ENCODE results near the gene ZFAND6. TPM values are rescaled to one million over a fixed set of nuclear protein-coding genes. Genes with fewer than 3 reads are reported as not detected.
"Not testable (repeated sequence)": the region's sequence is repeated elsewhere in the genome, so short reads cannot be mapped to it uniquely, and the experiment has no call there.

The ZFAND6 gene
- total RNA-seq, 1 donor from 2014 or later = 42.8 TPM

DNA sequence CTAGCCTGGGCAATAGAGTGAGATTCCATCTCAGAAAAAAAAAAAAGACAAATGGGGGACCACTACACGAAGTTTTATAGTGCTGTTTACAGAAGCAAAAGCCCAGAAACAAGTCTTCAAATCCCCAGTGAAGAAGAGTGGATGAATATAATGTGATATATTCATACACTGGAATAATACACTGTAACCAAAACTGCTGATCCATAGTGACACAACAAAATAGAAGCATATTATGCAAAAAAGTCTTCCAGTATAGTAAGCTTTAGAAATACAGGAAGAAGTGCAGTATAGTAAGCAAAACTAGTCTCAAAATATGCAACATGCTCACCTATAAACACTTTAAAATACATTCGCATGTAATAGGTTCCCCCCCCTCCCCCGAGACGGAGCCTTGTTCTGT is 81.4 kb downstream of the ZFAND6 start:
- Mint-ChIP-seq H3K4me1 (ENCODE audit: low read depth) (peaks cover 3% of the 10 kb centered on the region), H3K27ac (no peak overlapping the region), H3K27me3 (ENCODE audit: low read depth) (peaks cover 13% of the 10 kb centered on the region), H3K36me3 (ENCODE audit: low read depth) (peaks cover 19% of the 10 kb centered on the region), H3K4me3 (ENCODE audit: low read depth) (no peak overlapping the region), H3K9me3 (no peaks in the 10 kb centered on the region)
- intact Hi-C loops (cut with micrococcal nuclease) = no loop called here
- DNase-seq (ENCODE audit: low spot score) = no peak

DNA sequence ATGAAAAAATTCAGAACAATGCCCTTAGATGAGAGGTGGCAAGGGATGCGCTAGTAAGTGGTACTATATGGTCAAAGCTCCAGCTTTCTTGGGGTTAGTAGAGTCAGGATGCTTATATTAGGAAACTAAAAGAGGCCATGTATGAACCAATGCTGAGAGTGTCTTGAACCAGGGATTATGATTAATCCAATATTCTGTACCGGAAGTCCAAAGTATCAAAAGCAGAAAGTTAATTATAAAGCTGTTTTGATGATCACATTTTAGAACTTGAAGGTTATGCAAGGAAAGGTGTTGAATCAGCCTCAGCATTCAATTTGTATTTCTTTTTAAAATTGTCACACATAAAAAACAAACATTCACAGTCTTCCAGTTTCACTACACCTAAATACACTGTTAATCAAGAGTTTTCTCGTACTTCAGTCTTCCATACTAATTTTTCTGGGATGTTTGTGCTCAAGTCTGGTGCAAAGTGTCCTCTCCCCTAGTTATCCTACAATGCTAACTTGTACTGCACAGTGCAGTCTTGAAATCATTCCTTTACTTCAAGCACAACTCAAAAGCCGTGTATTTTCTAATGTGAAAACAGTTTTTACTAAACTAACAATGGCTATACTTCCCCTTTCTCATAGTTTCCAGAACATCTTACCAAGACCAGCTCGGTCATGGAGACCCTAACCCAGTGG is 82.6 kb downstream of the ZFAND6 start:
- no peak for DNase-seq (ENCODE audit: low spot score)
- H3K27ac Mint-ChIP-seq = no peak overlapping the region
- no peak overlapping the region for H3K4me3 Mint-ChIP-seq (ENCODE audit: low read depth)
- no peaks in the 10 kb centered on the region for H3K9me3 Mint-ChIP-seq
- intact Hi-C loops (cut with micrococcal nuclease) = no loop called here
- peaks cover 20% of the 10 kb centered on the region for H3K27me3 Mint-ChIP-seq (ENCODE audit: low read depth)
- peaks cover 14% of the 10 kb centered on the region for H3K36me3 Mint-ChIP-seq (ENCODE audit: low read depth)
- H3K4me1 Mint-ChIP-seq (ENCODE audit: low read depth) = peaks cover 3% of the 10 kb centered on the region

DNA sequence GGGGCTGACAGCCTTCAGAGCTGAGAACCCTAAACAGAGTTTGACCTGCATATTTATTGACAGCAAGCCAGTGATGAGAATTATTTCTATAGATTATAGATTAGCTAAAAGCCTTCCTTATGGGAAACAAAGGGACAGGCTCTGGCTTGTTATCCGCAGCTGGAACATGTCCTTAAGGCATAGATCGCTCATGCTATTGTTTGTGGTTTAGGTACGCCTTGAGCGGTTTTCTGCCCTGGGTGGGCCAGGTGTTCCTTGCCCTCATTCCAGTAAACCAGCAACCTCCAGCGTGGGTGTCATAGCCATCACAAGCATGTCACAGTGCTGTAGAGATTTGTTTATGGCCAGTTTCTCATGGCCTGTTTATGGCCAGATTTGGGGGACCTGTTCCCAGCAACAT is 83.2 kb downstream of the ZFAND6 start:
- H3K27ac Mint-ChIP-seq = no peak overlapping the region
- no peak for DNase-seq (ENCODE audit: low spot score)
- peaks cover 8% of the 10 kb centered on the region for H3K36me3 Mint-ChIP-seq (ENCODE audit: low read depth)
- H3K27me3 Mint-ChIP-seq (ENCODE audit: low read depth) = peaks cover 21% of the 10 kb centered on the region
- H3K4me3 Mint-ChIP-seq (ENCODE audit: low read depth) = no peak overlapping the region
- intact Hi-C loops (cut with micrococcal nuclease) = no loop called here
- H3K9me3 Mint-ChIP-seq = no peaks in the 10 kb centered on the region
- H3K4me1 Mint-ChIP-seq (ENCODE audit: low read depth) = peaks cover under 1% of the 10 kb centered on the region

DNA sequence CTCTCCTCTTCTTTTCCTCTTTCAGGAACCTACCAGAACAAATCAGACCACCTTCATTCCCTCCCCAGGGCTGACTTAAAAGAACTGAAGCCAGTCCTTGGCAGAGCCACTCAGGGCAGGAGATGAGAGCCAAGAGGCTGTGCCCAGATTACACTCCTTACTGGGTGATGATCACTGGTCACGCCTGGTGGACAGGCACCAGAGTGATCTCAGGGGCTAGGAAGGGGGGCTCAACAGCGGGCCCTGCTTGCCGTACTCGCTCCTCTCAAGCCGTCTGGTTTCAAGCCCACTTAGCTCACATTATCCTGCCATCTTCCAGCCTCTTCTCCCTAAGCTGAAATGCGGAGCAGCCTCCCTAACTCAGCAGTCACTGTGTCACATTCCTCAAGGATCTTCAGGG is 91.7 kb downstream of the ZFAND6 start:
- intact Hi-C loops (cut with micrococcal nuclease) = loop anchor here (5.0 to 10.0 kb wide), 3 partner anchors 184 to 256 kb away; partner anchors contain the start of gene MTHFS
- no peak overlapping the region for H3K4me3 Mint-ChIP-seq (ENCODE audit: low read depth)

DNA sequence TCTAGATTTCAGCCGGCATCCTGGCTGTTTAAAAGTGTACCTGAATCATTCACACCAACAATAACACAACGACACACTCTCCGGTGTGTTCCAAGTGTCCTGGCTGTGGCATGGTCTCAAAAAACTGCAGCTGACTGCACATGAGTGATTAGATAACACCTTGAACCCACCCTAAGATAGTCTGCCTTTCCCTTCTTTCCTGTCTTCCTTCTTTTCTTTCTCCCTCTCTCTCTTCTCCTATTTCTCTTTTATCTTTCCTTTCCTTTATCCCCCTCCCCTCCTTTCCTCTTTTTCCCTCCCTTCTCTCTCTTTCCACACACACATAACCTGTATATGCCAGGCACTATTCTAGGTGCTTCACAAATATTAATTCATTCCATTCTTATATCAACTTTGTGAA is 92.1 kb downstream of the ZFAND6 start:
- H3K9me3 Mint-ChIP-seq = no peaks in the 10 kb centered on the region
- intact Hi-C loops (cut with micrococcal nuclease) = loop anchor here (5.0 to 10.0 kb wide), 3 partner anchors 184 to 257 kb away; partner anchors contain the start of gene MTHFS
- H3K36me3 Mint-ChIP-seq (ENCODE audit: low read depth) = peaks cover 18% of the 10 kb centered on the region
- H3K27ac Mint-ChIP-seq = peak overlapping the region; percentile 64
- H3K4me3 Mint-ChIP-seq (ENCODE audit: low read depth) = peak overlapping the region; percentile 78
- DNase-seq (ENCODE audit: low spot score) = no peak
- H3K27me3 Mint-ChIP-seq (ENCODE audit: low read depth) = peaks cover 9% of the 10 kb centered on the region
- peaks cover 30% of the 10 kb centered on the region for H3K4me1 Mint-ChIP-seq (ENCODE audit: low read depth)

More for the DNA sequence above, 91.7 kb downstream of the ZFAND6 start:
- peaks cover 18% of the 10 kb centered on the region for H3K36me3 Mint-ChIP-seq (ENCODE audit: low read depth)
- DNase-seq (ENCODE audit: low spot score) = no peak
- peaks cover 30% of the 10 kb centered on the region for H3K4me1 Mint-ChIP-seq (ENCODE audit: low read depth)
- no peaks in the 10 kb centered on the region for H3K9me3 Mint-ChIP-seq
- no peak overlapping the region for H3K27ac Mint-ChIP-seq
- peaks cover 12% of the 10 kb centered on the region for H3K27me3 Mint-ChIP-seq (ENCODE audit: low read depth)

DNA sequence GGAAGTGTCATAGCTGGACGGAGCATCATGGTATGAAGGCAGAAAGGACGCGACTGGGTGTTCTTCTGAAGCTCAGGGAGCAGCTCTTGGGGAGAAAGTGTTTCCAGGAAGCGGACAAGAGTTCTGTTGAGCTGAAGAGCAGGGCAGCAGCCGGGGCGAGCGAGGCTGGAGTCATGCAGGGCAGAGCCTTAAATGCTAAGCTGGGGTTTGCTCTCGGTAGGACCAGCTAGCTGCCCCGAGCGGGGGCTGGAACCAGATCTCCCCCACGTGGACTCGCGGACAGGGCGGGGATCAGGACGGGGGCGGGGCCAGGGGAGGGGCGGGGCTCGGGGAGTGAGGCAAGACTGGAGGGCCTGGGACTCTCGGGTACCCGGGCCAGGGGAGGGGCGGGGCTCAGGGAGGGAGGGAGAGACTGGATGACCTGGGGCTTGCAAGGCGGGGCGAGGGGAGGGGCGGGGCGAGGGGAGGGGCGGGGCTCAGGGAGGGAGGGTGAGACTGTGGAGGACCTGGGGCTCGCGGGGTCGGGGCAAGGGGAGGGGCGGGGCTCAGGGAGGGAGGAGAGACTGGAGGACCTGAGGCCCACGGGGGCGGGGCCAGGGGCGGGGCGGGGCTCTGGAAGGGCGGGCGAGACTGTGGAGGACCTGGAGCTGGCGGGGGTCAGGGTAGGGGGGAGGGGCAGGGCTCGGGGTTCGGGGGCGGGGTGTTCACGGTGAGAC is 92.9 kb downstream of the ZFAND6 start:
- Mint-ChIP-seq H3K27me3 (ENCODE audit: low read depth) (peaks cover 5% of the 10 kb centered on the region), H3K4me1 (ENCODE audit: low read depth) (peaks cover 30% of the 10 kb centered on the region), H3K4me3 (ENCODE audit: low read depth) (peak overlapping the region; percentile 95), H3K36me3 (ENCODE audit: low read depth) (peaks cover 18% of the 10 kb centered on the region), H3K27ac (peak overlapping the region; percentile 95), H3K9me3 (no peaks in the 10 kb centered on the region)
- peak; percentile 80 for DNase-seq (ENCODE audit: low spot score)
- intact Hi-C loops (cut with micrococcal nuclease) = loop anchor here (2.0 to 10.0 kb wide), 5 partner anchors 80 to 258 kb away; partner anchors contain the start of genes MTHFS and ZFAND6

DNA sequence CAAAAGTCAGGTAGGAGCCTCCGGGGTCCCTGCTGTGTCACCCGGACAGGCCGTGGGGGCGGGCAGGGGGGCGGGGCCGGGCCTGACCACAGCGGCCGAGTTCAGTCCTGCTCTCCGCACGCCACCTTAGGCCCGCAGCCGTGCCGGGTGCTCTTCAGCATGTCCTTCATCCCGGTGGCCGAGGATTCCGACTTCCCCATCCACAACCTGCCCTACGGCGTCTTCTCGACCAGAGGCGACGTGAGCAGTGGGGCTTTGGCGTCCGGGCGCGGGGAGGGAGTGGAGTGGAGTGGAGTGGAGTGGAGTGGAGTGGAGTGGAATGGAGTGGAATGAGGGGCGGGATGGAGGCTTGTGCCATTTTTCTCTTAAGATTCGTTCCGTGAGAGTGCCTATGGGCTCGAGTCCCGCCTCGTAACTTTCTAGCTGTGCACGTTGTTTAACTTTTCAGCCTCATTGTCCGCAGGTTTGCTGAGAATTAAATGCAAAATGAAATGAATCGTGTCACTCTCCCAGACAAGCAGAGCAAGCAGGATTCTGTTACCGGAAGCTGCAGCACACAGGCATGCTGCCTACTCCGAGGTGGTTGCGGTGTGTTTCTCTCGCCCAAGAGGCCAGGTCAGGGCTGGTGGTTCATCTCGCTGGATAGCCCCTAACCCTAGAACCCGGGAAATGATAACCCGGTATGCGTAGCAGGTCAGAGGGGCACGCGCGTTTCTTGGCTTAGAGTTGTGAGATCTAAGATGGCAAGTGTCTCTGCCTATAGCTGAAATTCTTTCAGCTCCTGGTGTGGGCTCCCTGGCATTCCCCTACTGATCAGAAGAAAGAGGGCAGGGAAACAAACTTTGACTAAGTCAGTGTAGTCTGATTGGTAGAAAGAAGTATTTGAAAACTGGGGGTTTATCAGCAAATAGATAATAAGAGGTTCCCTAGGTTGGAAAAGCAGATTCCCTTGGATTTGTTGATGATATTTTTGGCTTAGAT is 93.7 kb downstream of the ZFAND6 start, which contains the start of gene FAH:
Gene FAH (plus strand): TSS at position 104 of the 981 bp plus-strand sequence. CDS start 56 bp downstream, at position 160.
- Mint-ChIP-seq H3K4me3 (ENCODE audit: low read depth) (peak within 1 kb of the TSS; percentile 95), H3K36me3 (ENCODE audit: low read depth) (peaks cover 21% of the 10 kb centered on the region), H3K27ac (peak within 1 kb of the TSS; percentile 95), H3K27me3 (ENCODE audit: low read depth) (peaks cover 2% of the 10 kb centered on the region), H3K4me1 (ENCODE audit: low read depth) (peaks cover 30% of the 10 kb centered on the region), H3K9me3 (no peaks in the 10 kb centered on the region)
- peak; percentile 33 for DNase-seq (ENCODE audit: low spot score)
- intact Hi-C loops (cut with micrococcal nuclease) = loop anchor here (2.0 to 10.0 kb wide), 5 partner anchors 80 to 258 kb away; partner anchors contain the start of genes MTHFS and ZFAND6

DNA sequence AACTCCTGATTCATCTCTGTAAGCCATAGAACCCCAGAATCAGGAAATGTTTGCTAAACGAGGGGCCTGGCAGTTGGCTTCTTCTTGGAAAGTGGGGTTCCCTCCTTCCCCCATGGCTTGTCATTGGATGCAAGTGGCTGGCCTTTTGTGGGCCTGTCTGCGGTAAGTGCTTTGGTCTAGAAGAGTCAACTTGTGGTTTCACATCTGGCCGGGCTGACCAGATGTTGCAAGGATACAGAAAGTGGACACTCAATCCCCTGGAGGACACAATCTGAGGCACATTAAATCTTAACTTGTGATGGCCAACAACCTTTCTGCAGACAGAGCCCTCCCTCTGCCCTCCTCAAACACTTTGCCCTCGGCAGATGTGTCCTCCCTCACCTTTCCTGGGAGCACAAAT is 94.4 kb downstream of the ZFAND6 start:
- DNase-seq (ENCODE audit: low spot score) = no peak
- peaks cover 26% of the 10 kb centered on the region for H3K36me3 Mint-ChIP-seq (ENCODE audit: low read depth)
- no peaks in the 10 kb centered on the region for H3K9me3 Mint-ChIP-seq
- intact Hi-C loops (cut with micrococcal nuclease) = loop anchor here (2.0 to 10.0 kb wide), 5 partner anchors 81 to 259 kb away; partner anchors contain the start of genes MTHFS and ZFAND6
- peak overlapping the region; percentile 95 for H3K4me3 Mint-ChIP-seq (ENCODE audit: low read depth)
- H3K4me1 Mint-ChIP-seq (ENCODE audit: low read depth) = peaks cover 30% of the 10 kb centered on the region
- H3K27me3 Mint-ChIP-seq (ENCODE audit: low read depth) = peaks cover 2% of the 10 kb centered on the region
- H3K27ac Mint-ChIP-seq = peak overlapping the region; percentile 95

DNA sequence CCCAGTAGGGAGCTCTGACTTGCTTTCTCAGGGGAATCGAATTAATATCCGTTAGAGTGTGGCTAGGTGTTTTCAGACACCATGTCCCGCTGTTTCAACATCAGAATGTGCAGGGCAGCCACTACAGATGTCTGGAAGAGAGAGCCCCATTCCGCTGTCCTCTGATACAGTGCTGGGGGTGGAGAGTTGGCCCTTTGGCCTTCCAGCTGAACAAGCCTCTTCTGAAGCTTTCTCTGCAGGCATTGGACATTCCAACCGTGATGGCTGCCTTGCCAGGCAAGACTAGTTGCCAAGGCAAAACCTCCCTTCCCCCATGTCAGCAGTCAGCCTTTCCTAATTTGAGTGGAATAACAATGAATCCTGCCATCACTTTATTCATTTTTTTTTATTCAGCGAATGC is 94.9 kb downstream of the ZFAND6 start:
- H3K4me1 Mint-ChIP-seq (ENCODE audit: low read depth) = peaks cover 32% of the 10 kb centered on the region
- H3K36me3 Mint-ChIP-seq (ENCODE audit: low read depth) = peaks cover 29% of the 10 kb centered on the region
- H3K27ac Mint-ChIP-seq = peak overlapping the region; percentile 95
- H3K4me3 Mint-ChIP-seq (ENCODE audit: low read depth) = peak overlapping the region; percentile 95
- no peak for DNase-seq (ENCODE audit: low spot score)
- no peaks in the 10 kb centered on the region for H3K9me3 Mint-ChIP-seq
- intact Hi-C loops (cut with micrococcal nuclease) = loop anchor here (5.0 to 10.0 kb wide), 3 partner anchors 187 to 260 kb away; partner anchors contain the start of gene MTHFS
- H3K27me3 Mint-ChIP-seq (ENCODE audit: low read depth) = peaks cover 2% of the 10 kb centered on the region

DNA sequence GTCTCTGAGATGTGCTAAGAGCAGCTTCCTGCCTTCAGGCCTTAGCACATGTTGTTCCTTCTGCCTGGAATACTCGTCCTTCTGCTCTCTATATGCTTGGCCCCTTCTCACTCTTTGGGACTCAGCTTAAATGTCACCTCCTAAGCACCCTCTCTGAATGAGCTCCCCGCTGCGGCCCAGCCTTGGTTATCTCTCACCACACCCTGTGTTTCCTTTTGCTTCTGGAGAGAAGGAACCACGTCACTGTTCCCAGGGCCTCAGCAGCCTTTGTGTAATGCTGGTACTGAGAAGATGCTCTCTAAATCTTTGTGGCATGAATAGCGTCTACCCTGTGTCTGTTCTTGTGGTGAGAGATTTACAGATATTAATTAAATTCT is 95.5 kb downstream of the ZFAND6 start:
- peak overlapping the region; percentile 95 for H3K4me3 Mint-ChIP-seq (ENCODE audit: low read depth)
- peaks cover 2% of the 10 kb centered on the region for H3K27me3 Mint-ChIP-seq (ENCODE audit: low read depth)
- peaks cover 35% of the 10 kb centered on the region for H3K36me3 Mint-ChIP-seq (ENCODE audit: low read depth)
- H3K4me1 Mint-ChIP-seq (ENCODE audit: low read depth) = peaks cover 38% of the 10 kb centered on the region
- H3K27ac Mint-ChIP-seq = peak overlapping the region; percentile 66
- no peaks in the 10 kb centered on the region for H3K9me3 Mint-ChIP-seq
- intact Hi-C loops (cut with micrococcal nuclease) = loop anchor here (10.0 kb wide), 1 partner anchor 260 kb away; the partner anchor contains the start of gene MTHFS
- no peak for DNase-seq (ENCODE audit: low spot score)

DNA sequence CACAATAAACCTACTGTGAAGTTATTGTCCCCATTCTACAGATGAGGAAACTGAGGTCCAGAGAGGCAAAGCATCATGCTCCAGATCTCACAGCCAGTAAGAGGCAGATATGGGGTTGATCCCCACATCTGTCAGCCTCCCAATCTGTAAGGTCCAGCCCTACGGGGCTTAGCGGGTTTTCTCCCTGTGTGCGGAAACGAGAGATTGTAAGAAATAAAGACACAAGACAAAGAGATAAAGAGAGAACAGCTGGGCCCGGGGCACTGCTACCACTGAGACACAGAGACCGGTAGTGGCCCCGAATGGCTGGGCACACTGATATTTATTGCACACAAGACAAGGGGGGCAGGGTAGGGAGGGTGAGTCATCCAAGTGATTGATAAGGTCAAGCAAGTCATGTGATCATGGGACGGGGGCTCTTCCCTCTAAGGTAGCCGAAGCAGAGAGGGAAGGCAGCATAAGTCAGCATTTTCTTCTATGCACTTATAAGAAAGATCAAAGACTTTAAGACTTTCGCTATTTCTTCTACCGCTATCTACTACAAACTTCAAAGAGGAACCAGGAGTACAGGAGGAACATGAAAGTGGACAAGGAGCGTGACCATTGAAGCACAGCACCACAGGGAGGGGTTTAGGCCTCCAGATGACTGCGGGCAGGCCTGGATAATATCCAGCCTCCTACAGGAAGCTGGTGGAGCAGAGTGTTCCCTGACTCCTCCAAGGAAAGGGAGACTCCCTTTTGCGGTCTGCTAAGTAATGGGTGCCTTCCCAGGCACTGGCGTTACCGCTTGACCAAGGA is 96.1 kb downstream of the ZFAND6 start:
- H3K27ac Mint-ChIP-seq; H3K27me3 Mint-ChIP-seq (ENCODE audit: low read depth); DNase-seq (ENCODE audit: low spot score); H3K9me3 Mint-ChIP-seq; H3K4me3 Mint-ChIP-seq (ENCODE audit: low read depth): not testable (repeated sequence)
- peaks cover 44% of the 10 kb centered on the region for H3K4me1 Mint-ChIP-seq (ENCODE audit: low read depth)
- intact Hi-C loops (cut with micrococcal nuclease) = loop anchor here (10.0 kb wide), 1 partner anchor 261 kb away; the partner anchor contains the start of gene MTHFS
- H3K36me3 Mint-ChIP-seq (ENCODE audit: low read depth) = peaks cover 41% of the 10 kb centered on the region

All from activated T-helper 2 cell treated with anti-CD3 and anti-CD28 coated beads, Interferon-gamma antibody, Interleukin-2, Interleukin-4, amounts not matched to agents 10 μg/mL and 5 μg/mL and 100 μg/mL, durations not matched to agents 14 hours and 24 hours and 36 hours (primary cell).